Measurements from ENCODE around the gene KL. TPM values are rescaled to one million over a fixed set of nuclear protein-coding genes. Genes with fewer than 3 reads are reported as not detected.

The KL gene
- total RNA-seq, 1 experiment from 2014 or later = not detected

DNA sequence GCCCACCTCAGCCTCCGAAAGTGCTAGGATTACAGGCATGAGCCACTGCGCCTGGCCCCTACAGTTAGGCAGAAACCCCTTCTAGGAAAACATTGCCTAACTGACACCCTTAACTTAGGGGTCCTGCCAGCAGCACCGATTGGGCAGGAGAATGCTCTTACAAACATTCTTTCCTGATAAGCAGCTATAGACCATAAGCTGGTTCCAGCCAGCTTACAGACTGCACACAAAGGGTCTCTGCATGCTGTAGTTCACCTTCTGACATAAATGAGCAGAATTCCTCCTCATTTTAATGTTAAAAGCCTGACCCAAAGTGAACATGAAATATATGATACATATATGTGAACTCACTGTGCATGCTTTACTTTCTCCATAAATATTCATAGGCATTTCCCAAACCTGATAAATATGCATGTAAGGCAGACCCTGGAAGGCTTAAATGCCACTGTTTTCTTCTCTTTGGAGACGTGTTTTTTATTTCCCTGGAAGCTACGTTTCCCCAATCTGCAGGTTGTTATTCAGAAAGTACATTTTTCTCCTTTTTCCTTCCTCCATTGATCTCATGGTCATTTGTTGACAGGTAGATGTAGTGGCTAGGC lies 48.5 kb upstream of the KL start (continued):
- no peak for TF ChIP-seq TCF7 (CRISPR knock-in tag; IDR thresholded peaks at IDR 0.05; ENCODE audit: low read depth)

DNA sequence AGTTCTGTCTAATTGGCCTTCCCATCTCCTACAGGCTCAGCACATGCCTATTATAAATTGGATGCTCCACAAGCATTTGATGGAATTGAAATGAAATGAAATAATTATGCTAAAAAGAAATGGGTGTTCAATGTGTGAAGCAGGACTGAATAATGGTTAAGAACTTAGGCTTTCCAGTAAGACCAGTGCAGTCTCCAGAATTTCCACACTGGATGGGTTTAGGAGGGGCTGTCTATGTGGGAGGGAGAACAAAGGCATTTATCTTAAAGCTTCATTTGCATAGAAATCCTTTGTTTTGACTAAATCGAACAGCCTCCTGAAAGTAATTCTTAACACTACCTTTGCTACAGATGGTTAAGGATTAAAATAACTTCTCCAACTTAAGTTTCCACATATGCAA lies 47.9 kb upstream of the KL start:
- CTCF ChIA-PET = no interaction called here
- TF ChIP-seq ZNF416 (CRISPR knock-in tag; IDR thresholded peaks at IDR 0.05) (no peak), NR2C2 (CRISPR knock-in tag; IDR thresholded peaks at IDR 0.05) (no peak), NR3C1 (CRISPR knock-in tag; conservative IDR thresholded peaks at IDR 0.05; ENCODE audit: low read depth) (no peak), ZNF138 (CRISPR knock-in tag; conservative IDR thresholded peaks at IDR 0.05) (no peak), EMX1 (CRISPR knock-in tag; IDR thresholded peaks at IDR 0.05) (no peak), SMAD4 (CRISPR knock-in tag; IDR thresholded peaks at IDR 0.05) (no peak)
- TF ChIP-seq, protein P1, sequence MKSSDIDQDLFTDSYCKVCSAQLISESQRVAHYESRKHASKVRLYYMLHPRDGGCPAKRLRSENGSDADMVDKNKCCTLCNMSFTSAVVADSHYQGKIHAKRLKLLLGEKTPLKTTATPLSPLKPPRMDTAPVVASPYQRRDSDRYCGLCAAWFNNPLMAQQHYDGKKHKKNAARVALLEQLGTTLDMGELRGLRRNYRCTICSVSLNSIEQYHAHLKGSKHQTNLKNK (CRISPR knock-in tag; IDR thresholded peaks at IDR 0.05) = no peak
- TF ChIP-seq, protein P2, sequence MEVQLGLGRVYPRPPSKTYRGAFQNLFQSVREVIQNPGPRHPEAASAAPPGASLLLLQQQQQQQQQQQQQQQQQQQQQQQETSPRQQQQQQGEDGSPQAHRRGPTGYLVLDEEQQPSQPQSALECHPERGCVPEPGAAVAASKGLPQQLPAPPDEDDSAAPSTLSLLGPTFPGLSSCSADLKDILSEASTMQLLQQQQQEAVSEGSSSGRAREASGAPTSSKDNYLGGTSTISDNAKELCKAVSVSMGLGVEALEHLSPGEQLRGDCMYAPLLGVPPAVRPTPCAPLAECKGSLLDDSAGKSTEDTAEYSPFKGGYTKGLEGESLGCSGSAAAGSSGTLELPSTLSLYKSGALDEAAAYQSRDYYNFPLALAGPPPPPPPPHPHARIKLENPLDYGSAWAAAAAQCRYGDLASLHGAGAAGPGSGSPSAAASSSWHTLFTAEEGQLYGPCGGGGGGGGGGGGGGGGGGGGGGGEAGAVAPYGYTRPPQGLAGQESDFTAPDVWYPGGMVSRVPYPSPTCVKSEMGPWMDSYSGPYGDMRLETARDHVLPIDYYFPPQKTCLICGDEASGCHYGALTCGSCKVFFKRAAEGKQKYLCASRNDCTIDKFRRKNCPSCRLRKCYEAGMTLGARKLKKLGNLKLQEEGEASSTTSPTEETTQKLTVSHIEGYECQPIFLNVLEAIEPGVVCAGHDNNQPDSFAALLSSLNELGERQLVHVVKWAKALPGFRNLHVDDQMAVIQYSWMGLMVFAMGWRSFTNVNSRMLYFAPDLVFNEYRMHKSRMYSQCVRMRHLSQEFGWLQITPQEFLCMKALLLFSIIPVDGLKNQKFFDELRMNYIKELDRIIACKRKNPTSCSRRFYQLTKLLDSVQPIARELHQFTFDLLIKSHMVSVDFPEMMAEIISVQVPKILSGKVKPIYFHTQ (CRISPR knock-in tag; IDR thresholded peaks at IDR 0.05) = no peak
- TF ChIP-seq, protein P3, sequence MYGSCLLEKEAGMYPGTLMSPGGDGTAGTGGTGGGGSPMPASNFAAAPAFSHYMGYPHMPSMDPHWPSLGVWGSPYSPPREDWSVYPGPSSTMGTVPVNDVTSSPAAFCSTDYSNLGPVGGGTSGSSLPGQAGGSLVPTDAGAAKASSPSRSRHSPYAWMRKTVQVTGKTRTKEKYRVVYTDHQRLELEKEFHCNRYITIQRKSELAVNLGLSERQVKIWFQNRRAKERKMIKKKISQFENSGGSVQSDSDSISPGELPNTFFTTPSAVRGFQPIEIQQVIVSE (CRISPR knock-in tag; IDR thresholded peaks at IDR 0.05; ENCODE audit: borderline replicate concordance) = no peak
- TF ChIP-seq, protein P4, sequence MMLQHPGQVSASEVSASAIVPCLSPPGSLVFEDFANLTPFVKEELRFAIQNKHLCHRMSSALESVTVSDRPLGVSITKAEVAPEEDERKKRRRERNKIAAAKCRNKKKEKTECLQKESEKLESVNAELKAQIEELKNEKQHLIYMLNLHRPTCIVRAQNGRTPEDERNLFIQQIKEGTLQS (CRISPR knock-in tag; conservative IDR thresholded peaks at IDR 0.05) = no peak
- TF ChIP-seq, protein P5, sequence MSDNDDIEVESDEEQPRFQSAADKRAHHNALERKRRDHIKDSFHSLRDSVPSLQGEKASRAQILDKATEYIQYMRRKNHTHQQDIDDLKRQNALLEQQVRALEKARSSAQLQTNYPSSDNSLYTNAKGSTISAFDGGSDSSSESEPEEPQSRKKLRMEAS (CRISPR knock-in tag; IDR thresholded peaks at IDR 0.05) = no peak
- TF ChIP-seq, protein P6, sequence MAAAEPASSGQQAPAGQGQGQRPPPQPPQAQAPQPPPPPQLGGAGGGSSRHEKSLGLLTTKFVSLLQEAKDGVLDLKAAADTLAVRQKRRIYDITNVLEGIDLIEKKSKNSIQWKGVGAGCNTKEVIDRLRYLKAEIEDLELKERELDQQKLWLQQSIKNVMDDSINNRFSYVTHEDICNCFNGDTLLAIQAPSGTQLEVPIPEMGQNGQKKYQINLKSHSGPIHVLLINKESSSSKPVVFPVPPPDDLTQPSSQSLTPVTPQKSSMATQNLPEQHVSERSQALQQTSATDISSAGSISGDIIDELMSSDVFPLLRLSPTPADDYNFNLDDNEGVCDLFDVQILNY (CRISPR knock-in tag; IDR thresholded peaks at IDR 0.05) = no peak
- DNase-seq (ENCODE audit: low spot score) (no peak), ATAC-seq (no peak)
- Mint-ChIP-seq H3K9me3 (no peaks in the 10 kb centered on the region), H3K4me3 (no peak overlapping the region), H3K36me3 (no peaks in the 10 kb centered on the region), H3K27me3 (ENCODE audit: low read depth) (peaks cover 3% of the 10 kb centered on the region; the same call in 1 of the 2 replicates), H3K4me1 (no peaks in the 10 kb centered on the region), H3K27ac (no peak overlapping the region)
- POLR2A ChIA-PET = no interaction called here

DNA sequence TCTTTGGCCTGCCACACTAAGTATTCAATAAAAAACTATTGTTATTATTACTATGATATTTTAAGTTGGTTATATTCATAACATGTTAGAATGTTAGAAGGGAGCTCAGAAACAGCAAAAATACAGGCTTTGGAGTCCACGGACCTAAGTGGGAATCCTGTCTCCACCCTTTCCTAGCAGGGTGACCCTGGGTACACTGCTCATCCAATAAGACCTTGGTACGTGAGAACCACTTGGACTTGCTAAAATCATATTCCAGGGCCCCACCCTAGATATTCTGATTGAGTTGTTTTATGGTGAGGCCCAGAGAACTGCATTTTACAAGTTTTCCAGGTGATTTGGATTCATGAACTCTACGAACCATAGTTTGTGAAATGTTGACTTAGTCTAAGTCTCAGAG lies 47.4 kb upstream of the KL start:
- ChIA-PET CTCF (no interaction called here), POLR2A (no interaction called here)
- ATAC-seq (no peak), DNase-seq (ENCODE audit: low spot score) (no peak)
- Mint-ChIP-seq H3K27me3 (ENCODE audit: low read depth) (peaks cover 3% of the 10 kb centered on the region; the same call in 1 of the 2 replicates), H3K4me1 (no peaks in the 10 kb centered on the region), H3K27ac (no peak overlapping the region), H3K4me3 (no peak overlapping the region), H3K9me3 (no peaks in the 10 kb centered on the region), H3K36me3 (no peaks in the 10 kb centered on the region)
- TF ChIP-seq CREB1 (CRISPR knock-in tag; IDR thresholded peaks at IDR 0.05) = no peak
- TF ChIP-seq, protein P7, sequence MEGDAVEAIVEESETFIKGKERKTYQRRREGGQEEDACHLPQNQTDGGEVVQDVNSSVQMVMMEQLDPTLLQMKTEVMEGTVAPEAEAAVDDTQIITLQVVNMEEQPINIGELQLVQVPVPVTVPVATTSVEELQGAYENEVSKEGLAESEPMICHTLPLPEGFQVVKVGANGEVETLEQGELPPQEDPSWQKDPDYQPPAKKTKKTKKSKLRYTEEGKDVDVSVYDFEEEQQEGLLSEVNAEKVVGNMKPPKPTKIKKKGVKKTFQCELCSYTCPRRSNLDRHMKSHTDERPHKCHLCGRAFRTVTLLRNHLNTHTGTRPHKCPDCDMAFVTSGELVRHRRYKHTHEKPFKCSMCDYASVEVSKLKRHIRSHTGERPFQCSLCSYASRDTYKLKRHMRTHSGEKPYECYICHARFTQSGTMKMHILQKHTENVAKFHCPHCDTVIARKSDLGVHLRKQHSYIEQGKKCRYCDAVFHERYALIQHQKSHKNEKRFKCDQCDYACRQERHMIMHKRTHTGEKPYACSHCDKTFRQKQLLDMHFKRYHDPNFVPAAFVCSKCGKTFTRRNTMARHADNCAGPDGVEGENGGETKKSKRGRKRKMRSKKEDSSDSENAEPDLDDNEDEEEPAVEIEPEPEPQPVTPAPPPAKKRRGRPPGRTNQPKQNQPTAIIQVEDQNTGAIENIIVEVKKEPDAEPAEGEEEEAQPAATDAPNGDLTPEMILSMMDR (IDR thresholded peaks at IDR 0.05) = no peak
- no peak for TF ChIP-seq GRHL2 (CRISPR knock-in tag; IDR thresholded peaks at IDR 0.05; ENCODE audit: insufficient replicate concordance, severe bottlenecking)
- no peak for TF ChIP-seq ZNF138 (CRISPR knock-in tag; conservative IDR thresholded peaks at IDR 0.05)
- TF ChIP-seq, protein P8, sequence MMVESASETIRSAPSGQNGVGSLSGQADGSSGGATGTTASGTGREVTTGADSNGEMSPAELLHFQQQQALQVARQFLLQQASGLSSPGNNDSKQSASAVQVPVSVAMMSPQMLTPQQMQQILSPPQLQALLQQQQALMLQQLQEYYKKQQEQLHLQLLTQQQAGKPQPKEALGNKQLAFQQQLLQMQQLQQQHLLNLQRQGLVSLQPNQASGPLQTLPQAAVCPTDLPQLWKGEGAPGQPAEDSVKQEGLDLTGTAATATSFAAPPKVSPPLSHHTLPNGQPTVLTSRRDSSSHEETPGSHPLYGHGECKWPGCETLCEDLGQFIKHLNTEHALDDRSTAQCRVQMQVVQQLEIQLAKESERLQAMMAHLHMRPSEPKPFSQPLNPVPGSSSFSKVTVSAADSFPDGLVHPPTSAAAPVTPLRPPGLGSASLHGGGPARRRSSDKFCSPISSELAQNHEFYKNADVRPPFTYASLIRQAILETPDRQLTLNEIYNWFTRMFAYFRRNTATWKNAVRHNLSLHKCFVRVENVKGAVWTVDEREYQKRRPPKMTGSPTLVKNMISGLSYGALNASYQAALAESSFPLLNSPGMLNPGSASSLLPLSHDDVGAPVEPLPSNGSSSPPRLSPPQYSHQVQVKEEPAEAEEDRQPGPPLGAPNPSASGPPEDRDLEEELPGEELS (CRISPR knock-in tag; IDR thresholded peaks at IDR 0.05) = no peak
- TF ChIP-seq, protein P9, sequence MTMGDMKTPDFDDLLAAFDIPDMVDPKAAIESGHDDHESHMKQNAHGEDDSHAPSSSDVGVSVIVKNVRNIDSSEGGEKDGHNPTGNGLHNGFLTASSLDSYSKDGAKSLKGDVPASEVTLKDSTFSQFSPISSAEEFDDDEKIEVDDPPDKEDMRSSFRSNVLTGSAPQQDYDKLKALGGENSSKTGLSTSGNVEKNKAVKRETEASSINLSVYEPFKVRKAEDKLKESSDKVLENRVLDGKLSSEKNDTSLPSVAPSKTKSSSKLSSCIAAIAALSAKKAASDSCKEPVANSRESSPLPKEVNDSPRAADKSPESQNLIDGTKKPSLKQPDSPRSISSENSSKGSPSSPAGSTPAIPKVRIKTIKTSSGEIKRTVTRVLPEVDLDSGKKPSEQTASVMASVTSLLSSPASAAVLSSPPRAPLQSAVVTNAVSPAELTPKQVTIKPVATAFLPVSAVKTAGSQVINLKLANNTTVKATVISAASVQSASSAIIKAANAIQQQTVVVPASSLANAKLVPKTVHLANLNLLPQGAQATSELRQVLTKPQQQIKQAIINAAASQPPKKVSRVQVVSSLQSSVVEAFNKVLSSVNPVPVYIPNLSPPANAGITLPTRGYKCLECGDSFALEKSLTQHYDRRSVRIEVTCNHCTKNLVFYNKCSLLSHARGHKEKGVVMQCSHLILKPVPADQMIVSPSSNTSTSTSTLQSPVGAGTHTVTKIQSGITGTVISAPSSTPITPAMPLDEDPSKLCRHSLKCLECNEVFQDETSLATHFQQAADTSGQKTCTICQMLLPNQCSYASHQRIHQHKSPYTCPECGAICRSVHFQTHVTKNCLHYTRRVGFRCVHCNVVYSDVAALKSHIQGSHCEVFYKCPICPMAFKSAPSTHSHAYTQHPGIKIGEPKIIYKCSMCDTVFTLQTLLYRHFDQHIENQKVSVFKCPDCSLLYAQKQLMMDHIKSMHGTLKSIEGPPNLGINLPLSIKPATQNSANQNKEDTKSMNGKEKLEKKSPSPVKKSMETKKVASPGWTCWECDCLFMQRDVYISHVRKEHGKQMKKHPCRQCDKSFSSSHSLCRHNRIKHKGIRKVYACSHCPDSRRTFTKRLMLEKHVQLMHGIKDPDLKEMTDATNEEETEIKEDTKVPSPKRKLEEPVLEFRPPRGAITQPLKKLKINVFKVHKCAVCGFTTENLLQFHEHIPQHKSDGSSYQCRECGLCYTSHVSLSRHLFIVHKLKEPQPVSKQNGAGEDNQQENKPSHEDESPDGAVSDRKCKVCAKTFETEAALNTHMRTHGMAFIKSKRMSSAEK (CRISPR knock-in tag; IDR thresholded peaks at IDR 0.05; ENCODE audit: borderline replicate concordance) = no peak
- no peak for TF ChIP-seq CBFB (CRISPR knock-in tag; IDR thresholded peaks at IDR 0.05; ENCODE audit: low read depth)
